ENCODE measurements around the gene CACNA1C. TPM values are rescaled to one million over a fixed set of nuclear protein-coding genes. Genes with fewer than 3 reads are reported as not detected.

The CACNA1C gene
- total RNA-seq, 6 donors from 2014 or later: 5.2 to 45.1 (median 8.8) TPM

- WGBS, 2 donors: 90 to 91% methylated on average over 4 to 6 of the region's 6 CpGs
- TF ChIP-seq, protein P1, sequence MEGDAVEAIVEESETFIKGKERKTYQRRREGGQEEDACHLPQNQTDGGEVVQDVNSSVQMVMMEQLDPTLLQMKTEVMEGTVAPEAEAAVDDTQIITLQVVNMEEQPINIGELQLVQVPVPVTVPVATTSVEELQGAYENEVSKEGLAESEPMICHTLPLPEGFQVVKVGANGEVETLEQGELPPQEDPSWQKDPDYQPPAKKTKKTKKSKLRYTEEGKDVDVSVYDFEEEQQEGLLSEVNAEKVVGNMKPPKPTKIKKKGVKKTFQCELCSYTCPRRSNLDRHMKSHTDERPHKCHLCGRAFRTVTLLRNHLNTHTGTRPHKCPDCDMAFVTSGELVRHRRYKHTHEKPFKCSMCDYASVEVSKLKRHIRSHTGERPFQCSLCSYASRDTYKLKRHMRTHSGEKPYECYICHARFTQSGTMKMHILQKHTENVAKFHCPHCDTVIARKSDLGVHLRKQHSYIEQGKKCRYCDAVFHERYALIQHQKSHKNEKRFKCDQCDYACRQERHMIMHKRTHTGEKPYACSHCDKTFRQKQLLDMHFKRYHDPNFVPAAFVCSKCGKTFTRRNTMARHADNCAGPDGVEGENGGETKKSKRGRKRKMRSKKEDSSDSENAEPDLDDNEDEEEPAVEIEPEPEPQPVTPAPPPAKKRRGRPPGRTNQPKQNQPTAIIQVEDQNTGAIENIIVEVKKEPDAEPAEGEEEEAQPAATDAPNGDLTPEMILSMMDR (IDR thresholded peaks at IDR 0.05): no peak
- TF ChIP-seq POLR2A (IDR thresholded peaks at IDR 0.05) (no peak), POLR2AphosphoS5 (IDR thresholded peaks at IDR 0.05) (no peak), EP300 (IDR thresholded peaks at IDR 0.05) (no peak)
Observed at GRCh38 chr12:2347137-2347843, 294.5 kb downstream of the CACNA1C start.

DNA sequence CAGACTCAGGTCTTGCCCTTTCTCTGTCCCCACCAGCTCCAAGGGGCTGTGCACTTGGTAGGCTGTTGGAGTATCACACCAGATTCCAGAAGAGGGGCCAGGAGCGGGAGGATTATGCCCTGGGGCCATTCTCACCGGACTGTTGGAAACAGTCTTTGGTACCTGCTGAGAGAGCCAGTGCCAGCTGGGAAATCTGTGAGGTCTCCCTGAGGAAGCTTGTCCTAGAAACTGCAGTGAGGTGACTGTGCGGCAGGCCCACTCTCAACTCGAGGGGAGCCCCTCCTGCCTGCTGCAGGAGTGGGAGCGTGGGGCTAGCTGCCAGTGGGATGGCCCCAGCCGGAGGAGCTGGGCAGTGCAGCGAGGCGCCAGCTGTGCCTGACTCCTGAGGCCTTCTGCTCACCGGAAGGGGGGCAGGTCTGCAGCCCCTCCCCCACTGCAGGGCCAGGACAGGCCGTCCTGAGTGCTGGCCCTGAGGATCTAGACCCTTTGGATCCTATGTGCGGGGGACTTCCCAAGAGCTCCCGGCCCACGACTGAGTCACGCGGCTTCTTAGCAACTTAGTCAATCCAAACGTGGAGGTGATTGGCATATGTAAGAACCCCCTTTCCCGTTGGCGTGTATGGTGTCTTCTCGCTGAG, 295.2 kb downstream of the CACNA1C start:
- Histone ChIP-seq H3K4me1 (peaks cover 11 to 21% (median 19%) of the 10 kb centered on the region in 4 donors), H3K36me3 (no peaks in the 10 kb centered on the region), H3K9me3 (no peaks in the 10 kb centered on the region), H3K27me3 (no peaks in the 10 kb centered on the region), H3K27ac (peak overlapping the region; percentile 2 to 61 (median 48)), H3K4me3 (no peak overlapping the region)
- DNase-seq (peak in 1 of 2 donors; percentile 62), ATAC-seq (ENCODE audit: low FRiP score in 2 of 2) (peak in 1 of 2 donors; percentile 20)
- no peak for TF ChIP-seq POLR2A (IDR thresholded peaks at IDR 0.05)
- TF ChIP-seq POLR2AphosphoS5 (IDR thresholded peaks at IDR 0.05): no peak
- TF ChIP-seq, protein P1 (IDR thresholded peaks at IDR 0.05): no peak
- TF ChIP-seq EP300 (IDR thresholded peaks at IDR 0.05): no peak
- WGBS, 2 donors: 74 to 82% methylated on average over 9 to 19 of the region's 19 CpGs

More at GRCh38 chr12:2347137-2347843, 294.5 kb downstream of the CACNA1C start:
- Histone ChIP-seq H3K27me3 (no peaks in the 10 kb centered on the region), H3K27ac (peak overlapping the region in 3 of 4 donors; percentile 37 to 61 (median 59)), H3K9me3 (no peaks in the 10 kb centered on the region), H3K4me3 (no peak overlapping the region), H3K36me3 (no peaks in the 10 kb centered on the region), H3K4me1 (peaks cover 14 to 27% (median 23%) of the 10 kb centered on the region in 4 donors)
- DNase-seq (no peak), ATAC-seq (ENCODE audit: low FRiP score in 2 of 2) (no peak)

DNA sequence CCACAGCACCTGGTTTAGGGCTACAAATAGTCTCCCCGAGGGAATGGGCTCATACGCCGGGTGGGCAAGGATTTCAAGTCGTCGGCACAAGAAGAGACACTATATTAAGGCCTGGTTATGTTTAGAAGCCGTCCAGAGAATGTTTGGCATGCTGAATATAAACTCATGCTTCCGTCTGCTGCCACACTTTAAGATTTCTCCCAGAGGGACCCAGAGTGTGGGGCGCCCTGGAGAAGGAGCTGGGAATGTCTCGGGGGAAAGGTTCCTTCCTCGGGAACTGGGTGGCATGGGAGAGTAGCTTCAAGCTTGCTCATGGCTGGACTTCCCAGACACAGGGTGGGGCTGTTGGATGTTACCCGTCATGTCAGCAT, 295.7 kb downstream of the CACNA1C start:
- no peak overlapping the region for H3K4me3 ChIP-seq
- DNase-seq (no peak), ATAC-seq (ENCODE audit: low FRiP score in 2 of 2) (no peak)
- TF ChIP-seq POLR2A (IDR thresholded peaks at IDR 0.05): no peak
- TF ChIP-seq EP300 (IDR thresholded peaks at IDR 0.05): no peak
- no peak for TF ChIP-seq POLR2AphosphoS5 (IDR thresholded peaks at IDR 0.05)
- TF ChIP-seq, protein P1 (IDR thresholded peaks at IDR 0.05): no peak
- peak overlapping the region; percentile 2 to 61 (median 48) for H3K27ac ChIP-seq
- 52 to 64% methylated on average over 10 to 11 of the region's 11 CpGs for WGBS, 2 donors
- no peaks in the 10 kb centered on the region for H3K36me3 ChIP-seq
- H3K27me3 ChIP-seq: no peaks in the 10 kb centered on the region
- H3K4me1 ChIP-seq: peaks cover 11 to 21% (median 18%) of the 10 kb centered on the region in 4 donors
- H3K9me3 ChIP-seq: no peaks in the 10 kb centered on the region

- no peak for ATAC-seq (ENCODE audit: low FRiP score in 2 of 2)
- no peak overlapping the region for H3K4me3 ChIP-seq
- no peaks in the 10 kb centered on the region for H3K9me3 ChIP-seq
- H3K27me3 ChIP-seq: no peaks in the 10 kb centered on the region
- H3K4me1 ChIP-seq: peaks cover 8 to 14% (median 11%) of the 10 kb centered on the region in 4 donors
- no peak for TF ChIP-seq POLR2AphosphoS5 (IDR thresholded peaks at IDR 0.05)
- TF ChIP-seq, protein P1 (IDR thresholded peaks at IDR 0.05): no peak
- TF ChIP-seq POLR2A (IDR thresholded peaks at IDR 0.05): no peak
- no peak for TF ChIP-seq EP300 (IDR thresholded peaks at IDR 0.05)
- no peak for DNase-seq
- 98% methylated on average over 8 of the region's 8 CpGs; no CpG with 5 or more reads in 1 of the 2 donors for WGBS, 2 donors
- H3K36me3 ChIP-seq: no peaks in the 10 kb centered on the region
- no peak overlapping the region for H3K27ac ChIP-seq
Observed at GRCh38 chr12:2351161-2351560, 298.4 kb downstream of the CACNA1C start.

Measured in upper lobe of left lung (tissue), 6 donors.